A549 (cell line): ENCODE measurements around the gene TFR2. TPM values are rescaled to one million over a fixed set of nuclear protein-coding genes. Genes with fewer than 3 reads are reported as not detected.

Experiments
- ATAC-seq, 2 experiments: fragments of 200-7000 bp in 1 of 2; fragments of >200 bp in 1 of 2; cut with Nextera tagmentation in 1 of 2; cut with Tn5 transposase in 1 of 2; 3 replicates each; pipeline versions ENCODE4 v1.8.0 to v1.9.1; 2018 to 2020; ENCODE audit warnings: mild to moderate bottlenecking in 1 of 2, moderate library complexity in 1 of 2
- CTCF ChIA-PET: fragments of 300-600 bp; sonication (Branson Sonifier 250); formaldehyde crosslinking; extraction: SDS; loops from one replicate; lab custom pipeline; 2021; ENCODE audit warnings: antibody characterized with exemption, inconsistent platforms; lab: Yijun Ruan, JAX
- POLR2A ChIA-PET: fragments of 350-600 bp; formaldehyde crosslinking; extraction: SDS; loops from one replicate; lab custom pipeline; 2021; ENCODE audit warnings: antibody characterized with exemption, inconsistent platforms; lab: Yijun Ruan, JAX
- DNase-seq, 2 experiments: peaks; one replicate each; pipeline versions ENCODE4 v3.0.0 to v3.0.0-alpha.2; 2011 to 2016; ENCODE audit warnings: low read depth in 1 of 2, low spot score in 1 of 2
- FAIRE-seq: peaks from 2 replicates; lab custom pipeline; 2011; peaks lifted over from hg19 to GRCh38; lab: Jason Lieb, UNC
- H3K27ac ChIP-seq, 2 experiments: fragments of >200 bp; sonication (Bioruptor Twin); formaldehyde crosslinking; 3 replicates each; pipeline ENCODE4 v1.5.1; 2016 to 2017
- H3K4me1 ChIP-seq: fragments of >200 bp; sonication (Bioruptor Twin); formaldehyde crosslinking; 3 replicates; pipeline ENCODE4 v1.6.1; 2016
- H3K4me2 ChIP-seq: fragments of >200 bp; sonication (Bioruptor Twin); formaldehyde crosslinking; 3 replicates; pipeline ENCODE4 v1.6.1; 2016
- H3K4me3 ChIP-seq: fragments of >200 bp; sonication (Bioruptor Twin); formaldehyde crosslinking; 3 replicates; pipeline ENCODE4 v1.5.1; 2016
- H3K9me3 ChIP-seq: fragments of >200 bp; sonication (Bioruptor Twin); formaldehyde crosslinking; 3 replicates; pipeline ENCODE4 v1.6.1; 2016
- CBX8 ChIP-seq: fragments of 200-600 bp; sonication (generic); IDR thresholded peaks from 2 replicates; pipeline ENCODE4 v1.6.1; 2016
- CHD2 ChIP-seq: fragments of 150-350 bp; IDR thresholded peaks from 2 replicates; pipeline ENCODE4 v1.6.1; 2014; ENCODE audit warnings: low read length; ENCODE audit not compliant: partially characterized antibody
- CHD4 ChIP-seq: fragments of 200-600 bp; sonication (generic); IDR thresholded peaks from 2 replicates; pipeline ENCODE4 v1.6.1; 2016; ENCODE audit warnings: antibody characterized with exemption, mild to moderate bottlenecking, borderline replicate concordance
- ESRRA ChIP-seq: fragments of 150-350 bp; IDR thresholded peaks from 2 replicates; pipeline ENCODE4 v1.6.1; 2014; ENCODE audit warnings: mild to moderate bottlenecking, low read length, borderline replicate concordance
- FOSL2 ChIP-seq, 2 experiments: fragments of 450-650 bp in 1 of 2; fragments of >200 bp in 1 of 2; sonication (Bioruptor Twin) in 1 of 2; formaldehyde crosslinking; IDR thresholded peaks; 2 replicates each; pipeline versions ENCODE4 v1.5.0 to v1.6.1; 2016 to 2020; ENCODE audit warnings: mild to moderate bottlenecking in 1 of 2, moderate library complexity in 1 of 2
- HDAC2 ChIP-seq: fragments of 200-600 bp; sonication (generic); IDR thresholded peaks from 2 replicates; pipeline ENCODE4 v1.6.1; 2016
- HES2 ChIP-seq: fragments of >200 bp; sonication (Bioruptor Twin); formaldehyde crosslinking; IDR thresholded peaks from 2 replicates; pipeline ENCODE4 v1.6.1; 2016
- HOXA7 ChIP-seq: fragments of 250-450 bp; sonication (Bioruptor Pico); IDR thresholded peaks from 2 replicates; pipeline ENCODE4 v1.5.0; 2020; ENCODE audit warnings: mild to moderate bottlenecking, moderate library complexity
- HOXB13 ChIP-seq: fragments of 250-450 bp; sonication (Bioruptor Pico); IDR thresholded peaks from 2 replicates; pipeline ENCODE4 v1.5.0; 2020; ENCODE audit warnings: low read depth, mild to moderate bottlenecking, moderate library complexity
- HOXB5 ChIP-seq: fragments of 250-450 bp; sonication (Bioruptor Pico); IDR thresholded peaks from 2 replicates; pipeline ENCODE4 v1.5.0; 2020; ENCODE audit warnings: mild to moderate bottlenecking, moderate library complexity
- KDM1A ChIP-seq: fragments of 200-600 bp; sonication (generic); IDR thresholded peaks from 2 replicates; pipeline ENCODE4 v1.6.1; 2016; ENCODE audit warnings: low read depth, mild to moderate bottlenecking
- KDM5A ChIP-seq: fragments of 200-600 bp; sonication (generic); IDR thresholded peaks from 2 replicates; pipeline ENCODE4 v1.6.1; 2016; ENCODE audit warnings: antibody characterized with exemption, mild to moderate bottlenecking
- MAFK ChIP-seq: fragments of 450-650 bp; IDR thresholded peaks from 2 replicates; pipeline ENCODE4 v1.6.1; 2014; ENCODE audit not compliant: partially characterized antibody
- MAX ChIP-seq: IDR thresholded peaks from 2 replicates; pipeline ENCODE4 v1.6.1; 2012
- MAZ ChIP-seq: fragments of 150-350 bp; IDR thresholded peaks from 2 replicates; pipeline ENCODE4 v1.6.1; 2014; ENCODE audit warnings: antibody characterized with exemption, low read depth, low read length, borderline replicate concordance
- MYC ChIP-seq: IDR thresholded peaks from 2 replicates; pipeline ENCODE4 v1.6.1; 2012; ENCODE audit warnings: mild to moderate bottlenecking, inconsistent platforms, low read length, improper control_type of control experiment, borderline replicate concordance
- PHF8 ChIP-seq: fragments of 200-600 bp; sonication (generic); IDR thresholded peaks from 2 replicates; pipeline ENCODE4 v1.6.1; 2016; ENCODE audit warnings: low read depth, mild to moderate bottlenecking, antibody characterized with exemption, moderate library complexity, borderline replicate concordance
- POLR2A ChIP-seq: IDR thresholded peaks from 2 replicates; pipeline ENCODE4 v1.6.1; 2012; ENCODE audit warnings: mild to moderate bottlenecking, low read length
- RAD21 ChIP-seq, 2 experiments: fragments of >200 bp in 1 of 2; sonication (Bioruptor Twin) in 1 of 2; formaldehyde crosslinking in 1 of 2; IDR thresholded peaks in 1 of 2; conservative IDR thresholded peaks in 1 of 2; 2 replicates in 1 of 2; 3 replicates in 1 of 2; pipeline ENCODE4 v1.6.1; 2012 to 2018; ENCODE audit warnings: inconsistent platforms in 1 of 2
- RCOR1 ChIP-seq: fragments of 150-350 bp; IDR thresholded peaks from 2 replicates; pipeline ENCODE4 v1.6.1; 2014; ENCODE audit warnings: antibody characterized with exemption, low read length, low read depth
- RFX5 ChIP-seq: fragments of 450-650 bp; IDR thresholded peaks from 2 replicates; pipeline ENCODE4 v1.7.1; 2014; ENCODE audit warnings: antibody characterized with exemption, mild to moderate bottlenecking, moderate library complexity
- RNF2 ChIP-seq: fragments of 200-600 bp; sonication (generic); IDR thresholded peaks from 2 replicates; pipeline ENCODE4 v1.6.1; 2016; ENCODE audit warnings: low read depth, mild to moderate bottlenecking, antibody characterized with exemption, moderate library complexity, borderline replicate concordance
- SMC3 ChIP-seq: fragments of >200 bp; sonication (Bioruptor Twin); formaldehyde crosslinking; IDR thresholded peaks from 3 replicates; pipeline ENCODE4 v1.6.1; 2018; ENCODE audit warnings: inconsistent platforms
- SREBF2 ChIP-seq: fragments of 450-650 bp; IDR thresholded peaks from 2 replicates; pipeline ENCODE4 v1.6.1; 2014; ENCODE audit warnings: mild to moderate bottlenecking, moderate library complexity
- TP53 ChIP-seq: fragments of 250-450 bp; sonication (Bioruptor Pico); IDR thresholded peaks from 2 replicates; pipeline ENCODE4 v1.5.0; 2021; ENCODE audit warnings: mild to moderate bottlenecking, moderate library complexity
- ZSCAN20 ChIP-seq: fragments of 250-450 bp; sonication (Bioruptor Pico); IDR thresholded peaks from 2 replicates; pipeline ENCODE4 v1.8.0; 2022; ENCODE audit warnings: mild to moderate bottlenecking, moderate library complexity
- WGBS: methylation state at CpG from one replicate; pipeline ENCODE4 v1.1.6; 2017; ENCODE audit errors: missing lambda C conversion rate; 5-methylcytosine and 5-hydroxymethylcytosine counted together
- polyA plus RNA-seq, 4 experiments: library from polyadenylated mRNA; depleted of rRNA in 3 of 4; stranded (reverse); fragments of >200 nt; fragmentation: RNase III in 1 of 4; extraction: RNeasy Plus Mini Kit Qiagen cat#74134 plus additional on column Dnase treatment in 1 of 4; gene quantifications; 2 replicates in 3 of 4; 3 replicates in 1 of 4; pipeline ENCODE4 v1.2.3, GENCODE V29; 2011 to 2017

The TFR2 gene
- polyA plus RNA-seq, 2 of the 4 experiments (the other 2 are of a cell fraction) = 1.1 to 2.5 TPM

- TF ChIP-seq MAFK (no peak), HDAC2 (no peak), MAZ (no peak), RCOR1 (no peak), RFX5 (no peak), TP53 (CRISPR knock-in tag) (no peak), FOSL2 (IDR thresholded peaks at IDR 0.05) (no peak), FOSL2 (CRISPR knock-in tag; IDR thresholded peaks at IDR 0.05) (no peak)
Observed at GRCh38 chr7:100688326-100688860, 47.0 kb upstream of the TFR2 start (continued).

- no peak for TF ChIP-seq MAX
- no peak for TF ChIP-seq MYC
- no peak for TF ChIP-seq HES2
- no peak for TF ChIP-seq HOXA7 (CRISPR knock-in tag)
- ATAC-seq (no peak), FAIRE-seq (no peak), DNase-seq (no peak)
- 87% methylated on average over 17 of the region's 25 CpGs for WGBS
- POLR2A ChIA-PET = no interaction called here
- CTCF ChIA-PET = interaction anchor here (7.0 to 10.6 kb wide), 3 partner anchors 11 to 56 kb away, joined by 72 to 158 read pairs (median 142); partner anchors contain the start of gene POP7
- Histone ChIP-seq H3K4me1 (peaks cover 19% of the 10 kb centered on the region), H3K27ac (no peak overlapping the region), H3K4me2 (no peak overlapping the region), H3K9me3 (no peaks in the 10 kb centered on the region), H3K4me3 (no peak overlapping the region)
Observed at GRCh38 chr7:100687751-100688300, 46.5 kb upstream of the TFR2 start.

GRCh38 chr7:100687261-100687660, 45.9 kb upstream of the TFR2 start:
- H3K4me2 ChIP-seq = no peak overlapping the region
- FAIRE-seq = no peak
- CTCF ChIA-PET = interaction anchor here (7.0 to 10.6 kb wide), 3 partner anchors 11 to 56 kb away, joined by 72 to 158 read pairs (median 142); partner anchors contain the start of gene POP7
- H3K4me3 ChIP-seq = no peak overlapping the region
- H3K9me3 ChIP-seq = no peaks in the 10 kb centered on the region
- H3K27ac ChIP-seq = no peak overlapping the region
- no peak for DNase-seq
- no peak for ATAC-seq
- peaks cover 17% of the 10 kb centered on the region for H3K4me1 ChIP-seq
- POLR2A ChIA-PET = no interaction called here
- TF ChIP-seq SMC3 (no peak), HOXB5 (no peak), RAD21 (conservative IDR thresholded peaks at IDR 0.05 in 1 of 2, IDR thresholded peaks at IDR 0.05 in 1 of 2) (no peak), CBX8 (no peak), ESRRA (no peak), HOXB13 (CRISPR knock-in tag) (no peak), RNF2 (no peak), RFX5 (no peak), POLR2A (no peak), TP53 (CRISPR knock-in tag) (no peak), HES2 (no peak), PHF8 (no peak), CHD4 (no peak), KDM1A (no peak), CHD2 (no peak), KDM5A (no peak), SREBF2 (no peak), ZSCAN20 (CRISPR knock-in tag) (no peak)
- TF ChIP-seq, all 56 proteins: peak for 0
- WGBS = 97% methylated on average over 20 of the region's 22 CpGs
